ENCODE measurements around the gene PFDN6. TPM values are rescaled to one million over a fixed set of nuclear protein-coding genes. Genes with fewer than 3 reads are reported as not detected.

The PFDN6 gene
- total and polyA plus RNA-seq, 9 of the 15 experiments (the other 6 are each of a cell fraction or from before 2014, with no cell fraction given), result 6.8 to 475 (median 216) TPM

GRCh38 chr6:33259032-33259431, 30.4 kb upstream of the PFDN6 start:
- POLR2A ChIA-PET, result interaction anchor here (0.7 to 2.9 kb wide), 3 partner anchors 10 to 725 kb away, joined by 3 to 20 read pairs (median 6); partner anchors contain the start of genes RPS18 and VPS52
- H3K9ac ChIP-seq (ENCODE audit: insufficient read depth in 1 of 2, low read depth in 2 of 2, low read length in 2 of 2), result no peak overlapping the region
- in situ Hi-C loops (cut with MboI) (no loop called here), intact Hi-C loops (cut with micrococcal nuclease) (no loop called here)
- H4K20me1 ChIP-seq (replicated peaks; ENCODE audit: control insufficient read depth, insufficient read depth, low read length), result no peaks in the 10 kb centered on the region
- H3K9me1 ChIP-seq (ENCODE audit: control insufficient read depth, insufficient read depth, low read length), result no peaks in the 10 kb centered on the region
- FAIRE-seq (no peak), DNase-seq (ENCODE audit: extremely low read depth in 1 of 4, low spot score in 3 of 4) (no peak), ATAC-seq (no peak)
- no peak overlapping the region for H3K27ac ChIP-seq (ENCODE audit: extremely low read depth, low read depth, low read length)
- no peaks in the 10 kb centered on the region for H3K9me3 ChIP-seq (replicated peaks; ENCODE audit: control insufficient read depth, insufficient read depth, low read depth, low read length)
- BruUV-seq (replicated peaks), result no TSS peak
- no peak overlapping the region for H3K4me3 ChIP-seq
- TF ChIP-seq, protein P1, sequence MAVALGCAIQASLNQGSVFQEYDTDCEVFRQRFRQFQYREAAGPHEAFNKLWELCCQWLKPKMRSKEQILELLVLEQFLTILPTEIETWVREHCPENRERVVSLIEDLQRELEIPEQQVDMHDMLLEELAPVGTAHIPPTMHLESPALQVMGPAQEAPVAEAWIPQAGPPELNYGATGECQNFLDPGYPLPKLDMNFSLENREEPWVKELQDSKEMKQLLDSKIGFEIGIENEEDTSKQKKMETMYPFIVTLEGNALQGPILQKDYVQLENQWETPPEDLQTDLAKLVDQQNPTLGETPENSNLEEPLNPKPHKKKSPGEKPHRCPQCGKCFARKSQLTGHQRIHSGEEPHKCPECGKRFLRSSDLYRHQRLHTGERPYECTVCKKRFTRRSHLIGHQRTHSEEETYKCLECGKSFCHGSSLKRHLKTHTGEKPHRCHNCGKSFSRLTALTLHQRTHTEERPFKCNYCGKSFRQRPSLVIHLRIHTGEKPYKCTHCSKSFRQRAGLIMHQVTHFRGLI (CRISPR knock-in tag; IDR thresholded peaks at IDR 0.05), result no peak
- TF ChIP-seq U2AF1 (optimal IDR thresholded peaks at IDR 0.05; ENCODE audit: low read depth, low read length), result no peak
- no peak for TF ChIP-seq GABPB1 (CRISPR knock-in tag; IDR thresholded peaks at IDR 0.05)
- no peak for TF ChIP-seq ZNF57 (CRISPR knock-in tag; IDR thresholded peaks at IDR 0.05)
- TF ChIP-seq MAFF (IDR thresholded peaks at IDR 0.05; ENCODE audit: low read length), result no peak
- no peak for TF ChIP-seq SREBF1 (IDR thresholded peaks at IDR 0.05; ENCODE audit: borderline replicate concordance, low read depth, low read length)
- TF ChIP-seq TBL1XR1 (IDR thresholded peaks at IDR 0.05; ENCODE audit: low read length in 2 of 2), result no peak
- TF ChIP-seq MXD1 (CRISPR knock-in tag; IDR thresholded peaks at IDR 0.05; ENCODE audit: borderline replicate concordance, poor library complexity, severe bottlenecking), result no peak
- TF ChIP-seq MTA1 (IDR thresholded peaks at IDR 0.05; ENCODE audit: borderline replicate concordance), result no peak
- no peak for TF ChIP-seq SOX6 (IDR thresholded peaks at IDR 0.05)
- no peak for TF ChIP-seq EWSR1 (IDR thresholded peaks at IDR 0.05; ENCODE audit: borderline replicate concordance, low read depth, partially characterized antibody)
- no peaks in the 10 kb centered on the region for H3K79me2 ChIP-seq (ENCODE audit: control insufficient read depth, insufficient read depth, low read length)
- no peak overlapping the region for H3K4me2 ChIP-seq (ENCODE audit: insufficient read depth, low read length)
- peaks cover 57% of the 10 kb centered on the region for H3K36me3 ChIP-seq (ENCODE audit: control insufficient read depth, insufficient read depth, low read length)
- CTCF ChIA-PET (ENCODE audit: low intra/inter-chr PET ratio), result no interaction called here
- H2AFZ ChIP-seq (ENCODE audit: low read depth, low read length), result no peak overlapping the region
- WGBS (ENCODE audit: insufficient coverage, low coverage, missing lambda C conversion rate), result 79% methylated on average over 5 of the region's 5 CpGs
- H3K4me1 ChIP-seq (replicated peaks in 1 of 2; ENCODE audit: control insufficient read depth in 2 of 2, insufficient read depth in 2 of 2, low read length in 2 of 2), result no peaks in the 10 kb centered on the region; a peak in 1 of 5 replicates
- no peaks in the 10 kb centered on the region for H3K27me3 ChIP-seq (ENCODE audit: control insufficient read depth in 2 of 2, insufficient read depth in 2 of 2, low read length in 2 of 2)

All from K562 (cell line).